ENCODE data around the gene RPS6KA2. TPM values are rescaled to one million over a fixed set of nuclear protein-coding genes. Genes with fewer than 3 reads are reported as not detected.

Gene RPS6KA2
- total RNA-seq, 4 donors from 2014 or later = 12.1 to 116 (median 26.4) TPM

DNA sequence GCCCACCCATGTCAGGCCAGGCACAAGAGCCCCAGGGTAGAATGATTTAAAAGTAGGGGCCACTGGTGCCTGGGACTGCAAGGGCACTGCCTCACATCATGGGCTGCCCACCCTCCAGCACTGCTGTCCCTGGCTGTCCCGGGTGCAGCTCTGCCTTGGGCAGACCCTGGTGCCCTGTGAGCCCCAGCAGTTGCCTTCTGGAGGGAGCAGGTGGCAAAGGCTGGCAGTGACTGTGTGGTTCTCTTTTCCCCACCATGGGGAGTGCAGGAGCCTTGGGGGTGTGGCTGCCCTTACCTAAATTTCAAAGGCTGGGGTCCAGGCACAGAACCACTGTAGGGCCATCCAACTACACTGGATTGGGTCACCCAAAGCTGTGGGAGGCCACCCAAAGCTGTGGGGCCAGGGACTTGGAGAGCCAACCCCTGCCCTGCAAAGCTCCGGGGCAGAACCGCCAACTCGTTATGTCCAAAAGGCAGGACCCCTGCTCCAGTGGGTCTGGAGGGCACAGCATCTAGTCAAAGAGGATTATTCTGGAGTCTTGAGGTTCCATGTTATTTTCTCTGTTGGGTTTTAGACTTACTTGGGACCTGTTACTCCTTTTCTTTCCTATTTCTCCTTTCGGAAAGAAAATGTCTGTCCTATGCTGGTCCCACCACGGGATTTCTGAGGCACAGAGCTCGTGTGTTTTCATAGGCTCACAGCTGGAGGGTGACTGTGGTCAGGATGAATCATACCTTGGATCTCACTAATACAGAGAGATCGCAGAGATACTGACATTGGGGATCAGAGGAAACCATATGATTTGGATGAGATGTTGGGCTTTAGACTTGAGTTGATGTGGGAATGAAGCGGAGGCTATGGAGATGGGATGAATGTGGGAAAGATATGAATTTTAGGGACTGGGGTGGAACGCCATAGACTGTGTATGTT, 105.9 kb downstream of the RPS6KA2 start:
- TF ChIP-seq POLR2A (IDR thresholded peaks at IDR 0.05) = no peak
- TF ChIP-seq, protein P1, sequence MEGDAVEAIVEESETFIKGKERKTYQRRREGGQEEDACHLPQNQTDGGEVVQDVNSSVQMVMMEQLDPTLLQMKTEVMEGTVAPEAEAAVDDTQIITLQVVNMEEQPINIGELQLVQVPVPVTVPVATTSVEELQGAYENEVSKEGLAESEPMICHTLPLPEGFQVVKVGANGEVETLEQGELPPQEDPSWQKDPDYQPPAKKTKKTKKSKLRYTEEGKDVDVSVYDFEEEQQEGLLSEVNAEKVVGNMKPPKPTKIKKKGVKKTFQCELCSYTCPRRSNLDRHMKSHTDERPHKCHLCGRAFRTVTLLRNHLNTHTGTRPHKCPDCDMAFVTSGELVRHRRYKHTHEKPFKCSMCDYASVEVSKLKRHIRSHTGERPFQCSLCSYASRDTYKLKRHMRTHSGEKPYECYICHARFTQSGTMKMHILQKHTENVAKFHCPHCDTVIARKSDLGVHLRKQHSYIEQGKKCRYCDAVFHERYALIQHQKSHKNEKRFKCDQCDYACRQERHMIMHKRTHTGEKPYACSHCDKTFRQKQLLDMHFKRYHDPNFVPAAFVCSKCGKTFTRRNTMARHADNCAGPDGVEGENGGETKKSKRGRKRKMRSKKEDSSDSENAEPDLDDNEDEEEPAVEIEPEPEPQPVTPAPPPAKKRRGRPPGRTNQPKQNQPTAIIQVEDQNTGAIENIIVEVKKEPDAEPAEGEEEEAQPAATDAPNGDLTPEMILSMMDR (IDR thresholded peaks at IDR 0.05) = no peak

DNA sequence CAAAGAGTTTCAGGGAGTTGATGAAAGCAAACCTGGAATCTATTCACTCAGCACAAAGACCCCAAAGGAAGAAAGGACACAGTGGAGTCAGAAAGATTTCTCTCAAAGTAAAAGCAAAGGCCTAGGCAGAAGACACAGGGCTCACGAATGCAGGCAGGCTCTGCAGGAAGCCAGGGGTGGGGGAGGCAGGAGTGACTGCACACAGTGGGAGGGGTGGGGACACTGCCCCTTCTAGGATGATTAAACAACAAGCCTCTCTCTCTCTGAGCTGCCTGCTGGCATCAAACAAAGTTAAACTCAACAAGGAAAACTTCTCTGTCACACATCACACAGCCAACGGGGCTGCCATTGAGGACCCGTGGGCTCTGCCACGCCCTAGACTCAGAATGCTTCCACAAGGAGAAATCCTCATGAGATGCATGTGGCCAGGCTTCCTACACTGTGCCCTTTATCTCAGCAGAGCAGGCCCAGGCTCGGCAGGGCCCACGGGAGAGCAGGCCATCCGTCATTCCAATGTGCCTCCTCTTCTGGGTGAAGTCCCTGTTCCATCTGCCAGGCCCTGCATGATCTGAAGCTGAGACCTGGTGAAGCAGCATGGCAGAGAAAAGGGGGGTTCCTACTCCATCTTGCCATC, 110.7 kb downstream of the RPS6KA2 start:
- DNase-seq = peak in 1 of 3 donors; percentile 32
- TF ChIP-seq, protein P1 (IDR thresholded peaks at IDR 0.05) = no peak
- no peak for TF ChIP-seq POLR2A (IDR thresholded peaks at IDR 0.05)
- H3K4me3 ChIP-seq = no peak overlapping the region

More for the DNA sequence above, 105.9 kb downstream of the RPS6KA2 start:
- Histone ChIP-seq H3K9me3 (no peaks in the 10 kb centered on the region), H3K4me1 (no peaks in the 10 kb centered on the region), H3K27ac (no peak overlapping the region), H3K4me3 (no peak overlapping the region), H3K27me3 (no peaks in the 10 kb centered on the region), H3K36me3 (peaks cover 0 to 5% (median 0%) of the 10 kb centered on the region in 3 donors)
- no peak for DNase-seq

DNA sequence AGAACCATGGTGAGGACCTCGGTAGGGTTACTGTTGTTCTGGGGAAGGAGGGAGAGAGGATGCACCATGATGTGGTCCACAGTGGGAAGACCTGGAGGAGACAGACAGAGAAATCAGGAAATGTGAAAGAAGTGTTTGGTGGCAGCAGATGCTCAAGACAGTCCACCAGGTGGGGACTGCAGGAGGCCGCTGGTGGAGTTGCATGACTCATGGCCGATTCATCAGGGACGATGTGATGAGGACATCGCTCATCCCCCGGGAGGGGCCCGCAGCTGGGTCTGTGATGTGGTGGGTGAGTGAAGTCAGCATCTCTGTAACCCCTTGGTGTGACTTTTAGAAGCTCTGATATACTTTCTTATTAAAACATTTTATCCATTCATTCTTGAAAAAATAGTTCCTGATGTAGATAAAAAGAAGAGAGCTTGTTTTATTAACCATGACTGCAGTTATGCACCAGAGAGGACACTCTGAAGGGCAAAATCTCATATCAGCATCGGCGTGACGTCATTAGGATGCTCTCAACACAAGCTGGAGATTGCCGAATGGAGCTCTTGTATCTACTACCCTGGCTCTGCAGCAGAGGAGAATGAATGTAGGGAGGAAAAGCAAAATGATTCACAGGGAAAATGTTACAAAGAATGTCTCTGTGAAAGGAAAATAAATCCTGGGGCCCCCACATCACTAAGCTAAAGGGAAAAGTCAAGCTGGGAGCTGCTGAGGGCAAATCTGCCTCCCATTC, 111.8 kb downstream of the RPS6KA2 start:
- TF ChIP-seq POLR2A (IDR thresholded peaks at IDR 0.05) = no peak
- TF ChIP-seq, protein P1 (IDR thresholded peaks at IDR 0.05) = no peak
- Histone ChIP-seq H3K9me3 (no peaks in the 10 kb centered on the region), H3K27ac (no peak overlapping the region), H3K27me3 (no peaks in the 10 kb centered on the region), H3K4me1 (no peaks in the 10 kb centered on the region), H3K4me3 (no peak overlapping the region), H3K36me3 (no peaks in the 10 kb centered on the region)
- peak in 1 of 3 donors; percentile 48 for DNase-seq

More for the DNA sequence above, 110.7 kb downstream of the RPS6KA2 start:
- H3K36me3 ChIP-seq = no peaks in the 10 kb centered on the region
- H3K9me3 ChIP-seq = no peaks in the 10 kb centered on the region
- H3K27ac ChIP-seq = no peak overlapping the region
- no peaks in the 10 kb centered on the region for H3K4me1 ChIP-seq
- H3K27me3 ChIP-seq = no peaks in the 10 kb centered on the region

DNA sequence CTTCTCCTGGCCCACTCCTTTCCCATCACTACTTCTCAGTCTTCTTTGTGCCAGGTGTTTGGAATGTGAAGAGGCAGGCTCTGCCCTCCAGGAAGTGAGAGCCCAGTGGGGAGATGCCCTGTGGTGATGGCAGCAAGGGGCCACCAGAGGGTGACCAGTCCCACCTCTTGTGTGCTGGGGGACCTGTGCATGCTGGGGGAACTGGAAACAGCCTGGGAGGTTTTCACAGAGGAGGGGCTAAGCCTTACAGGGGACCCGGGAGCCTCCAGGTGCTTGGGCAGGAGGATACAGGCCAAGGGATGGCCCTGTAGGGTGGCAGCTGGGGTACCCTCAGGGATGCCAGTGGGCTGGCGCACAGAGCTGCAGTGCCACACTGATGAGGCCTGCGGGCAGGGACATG, 112.9 kb downstream of the RPS6KA2 start:
- no peak for TF ChIP-seq POLR2A (IDR thresholded peaks at IDR 0.05)
- TF ChIP-seq, protein P1 (IDR thresholded peaks at IDR 0.05) = no peak
- Histone ChIP-seq H3K27ac (no peak overlapping the region), H3K9me3 (no peaks in the 10 kb centered on the region), H3K27me3 (no peaks in the 10 kb centered on the region), H3K4me3 (no peak overlapping the region), H3K36me3 (peaks cover 0 to under 1% (median 0%) of the 10 kb centered on the region in 3 donors), H3K4me1 (no peaks in the 10 kb centered on the region)
- DNase-seq = peak in 1 of 3 donors; percentile 32

DNA sequence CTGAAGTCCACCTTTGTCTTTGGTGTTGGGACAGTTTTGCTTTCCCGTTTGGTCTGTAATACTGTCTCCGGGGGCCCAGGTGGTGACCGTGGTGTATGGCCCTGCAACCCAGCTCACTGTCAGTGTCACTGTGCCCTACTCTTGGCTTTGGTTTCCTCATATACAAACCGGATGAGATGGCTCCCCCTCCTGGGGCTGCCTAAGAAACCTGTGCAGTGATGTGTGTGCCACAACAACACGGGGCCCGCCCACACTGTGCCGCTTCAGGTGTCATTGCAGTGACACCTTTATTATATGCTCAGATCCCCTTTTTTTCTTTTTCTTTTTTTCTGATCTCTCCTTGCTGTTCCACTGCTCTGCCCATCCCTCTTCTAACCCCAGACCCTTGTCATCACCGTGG, 114.5 kb downstream of the RPS6KA2 start:
- DNase-seq = peak in 2 of 3 donors; percentile 82 to 85
- Histone ChIP-seq H3K4me1 (no peaks in the 10 kb centered on the region), H3K27me3 (no peaks in the 10 kb centered on the region), H3K27ac (no peak overlapping the region), H3K4me3 (no peak overlapping the region), H3K36me3 (peaks cover 0 to 8% (median 0%) of the 10 kb centered on the region in 3 donors), H3K9me3 (no peaks in the 10 kb centered on the region)
- TF ChIP-seq, protein P1 (IDR thresholded peaks at IDR 0.05) = peak in 3 of 6 experiments; percentile 15 to 17 (median 17)
- TF ChIP-seq POLR2A (IDR thresholded peaks at IDR 0.05) = no peak

Data from Peyer's patch (tissue), 4 donors.